ENCODE data around the gene ARSJ. TPM values are rescaled to one million over a fixed set of nuclear protein-coding genes. Genes with fewer than 3 reads are reported as not detected.

The ARSJ gene
- polyA plus RNA-seq, 1 experiment = 43.8 TPM

DNA sequence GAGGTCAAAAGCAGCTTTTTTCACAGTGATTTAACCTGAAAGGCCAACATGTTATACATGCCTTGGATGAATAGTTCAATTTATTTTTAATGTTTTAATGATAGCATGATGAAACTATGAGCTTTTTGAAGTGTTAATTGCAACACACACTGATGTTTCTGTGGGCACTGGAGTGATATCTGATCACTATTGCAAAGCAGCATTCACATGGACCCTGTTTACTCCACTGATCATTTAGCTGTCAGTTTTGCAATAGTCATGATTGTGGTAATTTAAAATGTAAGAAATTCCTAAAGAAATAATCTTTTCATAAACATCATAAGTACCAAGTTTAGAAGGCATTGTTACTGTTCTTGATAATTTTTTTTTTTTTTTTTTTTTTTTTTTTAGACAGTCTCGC, 74.1 kb downstream of the ARSJ start:
- H3K9me3 ChIP-seq (ENCODE audit: control insufficient read depth, insufficient read depth, low read length) = no peaks in the 10 kb centered on the region
- TF ChIP-seq, protein P1, sequence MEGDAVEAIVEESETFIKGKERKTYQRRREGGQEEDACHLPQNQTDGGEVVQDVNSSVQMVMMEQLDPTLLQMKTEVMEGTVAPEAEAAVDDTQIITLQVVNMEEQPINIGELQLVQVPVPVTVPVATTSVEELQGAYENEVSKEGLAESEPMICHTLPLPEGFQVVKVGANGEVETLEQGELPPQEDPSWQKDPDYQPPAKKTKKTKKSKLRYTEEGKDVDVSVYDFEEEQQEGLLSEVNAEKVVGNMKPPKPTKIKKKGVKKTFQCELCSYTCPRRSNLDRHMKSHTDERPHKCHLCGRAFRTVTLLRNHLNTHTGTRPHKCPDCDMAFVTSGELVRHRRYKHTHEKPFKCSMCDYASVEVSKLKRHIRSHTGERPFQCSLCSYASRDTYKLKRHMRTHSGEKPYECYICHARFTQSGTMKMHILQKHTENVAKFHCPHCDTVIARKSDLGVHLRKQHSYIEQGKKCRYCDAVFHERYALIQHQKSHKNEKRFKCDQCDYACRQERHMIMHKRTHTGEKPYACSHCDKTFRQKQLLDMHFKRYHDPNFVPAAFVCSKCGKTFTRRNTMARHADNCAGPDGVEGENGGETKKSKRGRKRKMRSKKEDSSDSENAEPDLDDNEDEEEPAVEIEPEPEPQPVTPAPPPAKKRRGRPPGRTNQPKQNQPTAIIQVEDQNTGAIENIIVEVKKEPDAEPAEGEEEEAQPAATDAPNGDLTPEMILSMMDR (IDR thresholded peaks at IDR 0.05; ENCODE audit: low read depth, low read length) = no peak
- H3K27ac ChIP-seq (ENCODE audit: low read depth, low read length) = no peak overlapping the region
- H3K27me3 ChIP-seq (ENCODE audit: control insufficient read depth, insufficient read depth, low read length) = no peaks in the 10 kb centered on the region
- H3K4me3 ChIP-seq (ENCODE audit: low read depth, low read length) = no peak overlapping the region
- ChIA-PET POLR2A (interaction anchor here (0.7 kb wide), 1 partner anchor 437 kb away, joined by 14 read pairs; no protein-coding TSS in a partner anchor), CTCF (interaction anchor here (0.8 kb wide), 1 partner anchor 48 kb away, joined by 4 read pairs; no protein-coding TSS in a partner anchor)
- no peak for DNase-seq (ENCODE audit: low read depth, low spot score)

DNA sequence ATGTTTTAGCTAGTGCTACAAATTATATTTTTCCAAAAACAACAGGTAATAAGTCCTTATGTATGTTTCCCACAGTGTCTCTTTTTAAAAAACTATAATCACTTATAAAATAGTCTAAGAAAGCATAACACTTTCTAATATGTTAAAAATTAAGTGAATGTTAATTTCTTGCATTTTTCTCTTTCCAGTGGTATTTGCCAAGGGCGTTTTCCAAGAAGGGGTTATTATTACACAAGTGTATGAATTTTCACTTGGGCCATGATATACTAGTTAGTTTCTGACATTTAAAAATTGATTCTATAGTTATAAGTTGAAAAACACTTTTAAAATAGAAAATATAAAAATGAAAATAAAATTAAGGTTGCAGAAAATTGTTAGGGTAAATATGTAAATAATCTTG, 74.6 kb downstream of the ARSJ start:
- ChIA-PET CTCF (interaction anchor here (0.8 kb wide), 1 partner anchor 48 kb away, joined by 4 read pairs; no protein-coding TSS in a partner anchor), POLR2A (no interaction called here)
- TF ChIP-seq, protein P1 (IDR thresholded peaks at IDR 0.05; ENCODE audit: low read depth, low read length) = no peak

DNA sequence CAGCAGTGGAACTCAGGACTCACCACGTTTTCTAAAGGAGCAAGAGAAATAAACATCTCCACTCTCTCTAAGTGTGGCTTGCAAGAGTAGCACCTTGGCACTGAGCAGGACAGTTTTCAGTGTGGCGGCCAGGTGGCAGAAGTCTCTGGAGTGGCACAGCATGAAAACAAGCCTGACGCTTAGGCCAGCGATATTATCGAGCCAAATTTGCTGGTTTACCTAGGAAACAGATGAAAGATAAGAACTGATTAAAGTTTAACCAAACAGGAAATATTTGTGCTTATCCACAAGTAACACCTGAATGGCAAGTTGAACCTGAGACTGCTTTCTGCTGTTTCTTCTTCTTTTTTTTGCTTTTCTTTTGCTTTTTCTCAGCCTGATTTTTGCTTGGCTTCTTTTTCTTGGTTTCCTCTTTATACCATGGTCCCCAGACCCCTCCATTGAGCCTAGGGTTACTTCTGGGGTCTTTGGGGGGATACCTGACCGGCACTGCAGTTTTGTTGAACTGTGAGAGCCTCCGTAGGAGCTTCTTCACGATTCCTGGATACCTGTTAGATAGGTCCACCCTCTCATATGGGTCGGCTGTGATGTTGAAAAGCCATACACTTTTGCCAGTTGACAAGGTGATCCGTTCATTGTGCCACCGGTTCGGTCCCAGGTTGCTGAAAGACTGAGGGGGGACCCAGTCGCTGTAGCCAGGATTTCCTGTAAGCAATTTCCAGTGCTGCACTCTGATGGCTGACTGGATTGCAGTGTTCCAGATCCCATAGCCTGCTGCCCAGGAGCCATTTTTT, 77.3 kb downstream of the ARSJ start:
- no peak overlapping the region for H3K27ac ChIP-seq (ENCODE audit: low read depth, low read length)
- no peak overlapping the region for H3K4me3 ChIP-seq (ENCODE audit: low read depth, low read length)
- TF ChIP-seq, protein P1 (IDR thresholded peaks at IDR 0.05; ENCODE audit: low read depth, low read length) = no peak
- no peaks in the 10 kb centered on the region for H3K27me3 ChIP-seq (ENCODE audit: control insufficient read depth, insufficient read depth, low read length)
- CTCF ChIA-PET = no interaction called here
- H3K9me3 ChIP-seq (ENCODE audit: control insufficient read depth, insufficient read depth, low read length) = no peaks in the 10 kb centered on the region
- POLR2A ChIA-PET = no interaction called here
- no peak for DNase-seq (ENCODE audit: low read depth, low spot score)

More for the DNA sequence above, 74.6 kb downstream of the ARSJ start:
- Histone ChIP-seq H3K27ac (ENCODE audit: low read depth, low read length) (no peak overlapping the region), H3K4me3 (ENCODE audit: low read depth, low read length) (no peak overlapping the region), H3K9me3 (ENCODE audit: control insufficient read depth, insufficient read depth, low read length) (no peaks in the 10 kb centered on the region), H3K27me3 (ENCODE audit: control insufficient read depth, insufficient read depth, low read length) (no peaks in the 10 kb centered on the region)
- no peak for DNase-seq (ENCODE audit: low read depth, low spot score)

DNA sequence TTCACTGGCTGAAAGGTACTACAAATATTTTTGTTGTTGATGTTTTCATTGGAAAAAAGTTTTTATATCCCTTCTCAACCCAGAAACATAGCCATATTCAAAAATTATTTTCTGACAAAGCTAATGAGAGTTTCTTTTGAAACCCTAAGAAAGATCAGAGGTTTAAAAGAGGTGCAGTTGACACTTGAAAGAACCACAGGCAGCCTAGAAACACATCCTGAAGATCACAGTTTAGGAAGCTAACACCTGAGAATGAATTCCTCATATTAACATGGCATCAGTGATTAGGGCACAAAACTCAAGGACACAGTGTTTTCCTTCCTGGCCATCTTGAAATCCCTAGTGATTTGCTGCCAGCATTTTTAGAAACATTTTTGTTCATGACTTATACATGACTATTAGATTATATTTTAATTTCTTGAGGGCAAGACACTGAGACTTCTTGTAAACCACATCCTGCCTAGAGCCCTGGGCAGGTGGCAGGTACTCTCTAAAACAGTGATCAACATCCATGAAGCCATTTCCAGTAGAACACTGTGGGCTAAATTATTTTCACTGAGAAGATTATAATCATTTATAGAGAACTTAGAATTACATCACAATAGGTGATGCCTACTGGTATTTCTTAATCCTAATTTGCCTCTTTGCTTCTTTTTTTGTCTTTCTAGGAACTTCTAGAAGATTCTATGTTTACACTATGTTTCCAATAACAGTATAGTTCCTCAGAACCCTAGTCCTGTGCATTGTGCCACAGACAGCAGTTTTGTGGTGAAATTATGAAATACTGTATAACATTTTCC, 80.0 kb downstream of the ARSJ start:
- H3K27me3 ChIP-seq (ENCODE audit: control insufficient read depth, insufficient read depth, low read length) = no peaks in the 10 kb centered on the region
- no peak for DNase-seq (ENCODE audit: low read depth, low spot score)
- TF ChIP-seq, protein P1 (IDR thresholded peaks at IDR 0.05; ENCODE audit: low read depth, low read length) = no peak
- no peak overlapping the region for H3K27ac ChIP-seq (ENCODE audit: low read depth, low read length)
- H3K4me3 ChIP-seq (ENCODE audit: low read depth, low read length) = no peak overlapping the region
- CTCF ChIA-PET = interaction anchor here (1.1 kb wide), 2 partner anchors 173 to 479 kb away, joined by 3 read pairs; no protein-coding TSS in a partner anchor
- no peaks in the 10 kb centered on the region for H3K9me3 ChIP-seq (ENCODE audit: control insufficient read depth, insufficient read depth, low read length)
- POLR2A ChIA-PET = no interaction called here
